ENCODE measurements around the gene ZNF107.

DNA sequence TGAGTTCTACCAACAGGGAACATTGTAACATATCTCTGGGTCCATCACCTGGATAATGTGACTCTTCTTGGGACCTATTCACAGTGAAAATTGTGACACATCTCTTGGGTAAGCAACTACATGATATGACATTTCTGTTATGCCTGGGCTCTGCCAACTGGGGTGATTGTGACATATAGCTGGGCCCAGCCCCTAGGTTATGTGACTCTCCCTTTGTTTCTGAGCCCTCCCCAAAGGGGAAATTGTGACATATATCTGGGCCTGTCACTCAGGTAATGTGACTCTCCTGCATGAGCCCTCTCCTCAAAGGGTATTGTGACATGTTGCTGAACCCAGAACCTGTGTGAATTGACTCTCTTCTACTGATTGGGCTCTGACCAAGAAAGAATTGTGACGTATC is 22.4 kb upstream of the ZNF107 start:
- TF ChIP-seq, protein P1, sequence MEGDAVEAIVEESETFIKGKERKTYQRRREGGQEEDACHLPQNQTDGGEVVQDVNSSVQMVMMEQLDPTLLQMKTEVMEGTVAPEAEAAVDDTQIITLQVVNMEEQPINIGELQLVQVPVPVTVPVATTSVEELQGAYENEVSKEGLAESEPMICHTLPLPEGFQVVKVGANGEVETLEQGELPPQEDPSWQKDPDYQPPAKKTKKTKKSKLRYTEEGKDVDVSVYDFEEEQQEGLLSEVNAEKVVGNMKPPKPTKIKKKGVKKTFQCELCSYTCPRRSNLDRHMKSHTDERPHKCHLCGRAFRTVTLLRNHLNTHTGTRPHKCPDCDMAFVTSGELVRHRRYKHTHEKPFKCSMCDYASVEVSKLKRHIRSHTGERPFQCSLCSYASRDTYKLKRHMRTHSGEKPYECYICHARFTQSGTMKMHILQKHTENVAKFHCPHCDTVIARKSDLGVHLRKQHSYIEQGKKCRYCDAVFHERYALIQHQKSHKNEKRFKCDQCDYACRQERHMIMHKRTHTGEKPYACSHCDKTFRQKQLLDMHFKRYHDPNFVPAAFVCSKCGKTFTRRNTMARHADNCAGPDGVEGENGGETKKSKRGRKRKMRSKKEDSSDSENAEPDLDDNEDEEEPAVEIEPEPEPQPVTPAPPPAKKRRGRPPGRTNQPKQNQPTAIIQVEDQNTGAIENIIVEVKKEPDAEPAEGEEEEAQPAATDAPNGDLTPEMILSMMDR (IDR thresholded peaks at IDR 0.05; ENCODE audit: low read depth, low read length), result no peak
- TF ChIP-seq POLR2A (IDR thresholded peaks at IDR 0.05; ENCODE audit: extremely low read depth, insufficient read length), result no peak
- TF ChIP-seq, protein P2, sequence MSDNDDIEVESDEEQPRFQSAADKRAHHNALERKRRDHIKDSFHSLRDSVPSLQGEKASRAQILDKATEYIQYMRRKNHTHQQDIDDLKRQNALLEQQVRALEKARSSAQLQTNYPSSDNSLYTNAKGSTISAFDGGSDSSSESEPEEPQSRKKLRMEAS (IDR thresholded peaks at IDR 0.05; ENCODE audit: low read depth, low read length), result no peak

All from NB4 (cell line).